ENCODE measurements around the gene MACROD1.

GRCh38 chr11:64114231-64114630 lies 51.7 kb downstream of the MACROD1 start:
- no peak for TF ChIP-seq CTCF (IDR thresholded peaks at IDR 0.05; ENCODE audit: poor library complexity)
- no peak for TF ChIP-seq EZH2 (IDR thresholded peaks at IDR 0.05; ENCODE audit: borderline replicate concordance)
- TF ChIP-seq EZH2phosphoT487 (IDR thresholded peaks at IDR 0.05; ENCODE audit: low read depth, severe bottlenecking, unreplicated experiment) = no peak

Data from hepatocyte (in vitro differentiated cells).